ENCODE data around the gene HELZ2.

DNA sequence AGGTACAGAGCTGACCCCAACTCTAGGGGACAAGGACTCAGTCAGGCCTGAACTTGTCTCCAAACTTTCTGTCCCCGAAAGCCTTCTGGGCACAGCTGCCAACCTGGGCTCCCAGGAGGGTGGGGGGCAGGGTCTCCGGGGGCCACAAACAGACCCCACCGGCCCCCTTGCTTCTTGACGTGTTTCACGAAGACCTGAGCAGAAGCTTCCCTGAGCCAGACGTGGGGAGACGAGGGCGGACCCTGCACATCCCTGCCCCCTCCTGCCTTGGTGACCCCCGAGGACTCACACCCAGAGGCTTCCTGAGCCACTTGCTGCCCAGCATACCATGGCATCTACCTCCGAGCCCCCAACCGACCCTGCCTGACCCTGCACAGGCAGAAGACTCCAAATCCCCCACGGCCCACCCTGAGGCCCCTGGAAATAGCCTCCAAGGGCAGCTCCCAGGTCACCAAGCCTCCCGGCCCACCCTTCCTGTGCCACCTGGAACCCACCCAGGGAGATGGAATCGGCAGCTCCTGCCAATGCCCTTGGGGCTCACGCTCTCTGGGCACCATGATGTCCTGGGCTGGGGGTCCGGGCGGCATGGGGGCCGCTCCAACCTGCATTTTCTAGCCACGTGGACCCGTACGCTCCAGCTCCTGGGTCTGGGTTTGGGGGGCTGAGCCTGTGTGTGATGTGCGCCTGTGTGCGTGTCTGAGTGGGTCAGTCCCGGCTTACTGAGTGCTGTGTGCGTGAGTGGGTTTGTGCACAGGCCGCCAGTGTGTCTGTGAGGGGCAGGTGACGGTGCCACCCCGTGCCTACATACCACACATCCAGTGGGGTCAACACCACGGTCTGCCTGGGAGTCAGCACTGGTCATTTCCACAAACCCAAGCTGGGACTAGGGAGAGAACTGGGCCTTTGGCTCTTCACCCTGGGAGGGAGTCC, 34.3 kb downstream of the HELZ2 start:
- TF ChIP-seq, protein P1, sequence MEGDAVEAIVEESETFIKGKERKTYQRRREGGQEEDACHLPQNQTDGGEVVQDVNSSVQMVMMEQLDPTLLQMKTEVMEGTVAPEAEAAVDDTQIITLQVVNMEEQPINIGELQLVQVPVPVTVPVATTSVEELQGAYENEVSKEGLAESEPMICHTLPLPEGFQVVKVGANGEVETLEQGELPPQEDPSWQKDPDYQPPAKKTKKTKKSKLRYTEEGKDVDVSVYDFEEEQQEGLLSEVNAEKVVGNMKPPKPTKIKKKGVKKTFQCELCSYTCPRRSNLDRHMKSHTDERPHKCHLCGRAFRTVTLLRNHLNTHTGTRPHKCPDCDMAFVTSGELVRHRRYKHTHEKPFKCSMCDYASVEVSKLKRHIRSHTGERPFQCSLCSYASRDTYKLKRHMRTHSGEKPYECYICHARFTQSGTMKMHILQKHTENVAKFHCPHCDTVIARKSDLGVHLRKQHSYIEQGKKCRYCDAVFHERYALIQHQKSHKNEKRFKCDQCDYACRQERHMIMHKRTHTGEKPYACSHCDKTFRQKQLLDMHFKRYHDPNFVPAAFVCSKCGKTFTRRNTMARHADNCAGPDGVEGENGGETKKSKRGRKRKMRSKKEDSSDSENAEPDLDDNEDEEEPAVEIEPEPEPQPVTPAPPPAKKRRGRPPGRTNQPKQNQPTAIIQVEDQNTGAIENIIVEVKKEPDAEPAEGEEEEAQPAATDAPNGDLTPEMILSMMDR (IDR thresholded peaks at IDR 0.05) = no peak
- TF ChIP-seq ZFX (IDR thresholded peaks at IDR 0.05; ENCODE audit: borderline replicate concordance) = no peak
